GM12875 (cell line): ENCODE measurements around the gene CRISP1.

Source experiments
- H3K4me3 ChIP-seq: one replicate; pipeline ENCODE4 v1.5.1; 2011; ENCODE audit warnings: low read depth, low read length, control low read depth
- CTCF ChIP-seq: IDR thresholded peaks from 2 replicates; pipeline ENCODE4 v1.5.1; 2011; ENCODE audit warnings: low read depth, mild to moderate bottlenecking, control low read depth, inconsistent platforms, low read length, moderate library complexity, borderline replicate concordance; ENCODE audit not compliant: insufficient read depth

CRISP1 gene

DNA sequence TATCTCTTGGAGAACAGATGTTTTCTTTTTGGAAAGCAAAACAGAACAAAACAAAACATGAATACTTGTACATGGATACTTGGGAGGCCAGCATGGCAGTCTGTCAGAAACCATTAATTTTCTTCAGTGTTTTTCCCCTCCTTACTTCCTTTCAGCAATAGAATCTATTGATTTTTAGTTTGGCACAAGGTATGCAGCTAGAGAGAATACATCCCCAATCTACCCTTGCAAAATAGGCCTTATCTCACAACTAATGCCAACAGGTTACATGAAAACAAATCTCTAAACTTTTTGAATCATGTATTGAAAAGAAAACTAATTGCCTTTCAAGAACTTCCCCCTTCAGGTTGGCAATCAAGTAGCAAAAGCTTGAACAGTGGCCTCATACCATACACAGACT, 82.1 kb downstream of the CRISP1 start:
- no peak overlapping the region for H3K4me3 ChIP-seq
- TF ChIP-seq CTCF: no peak
